ENCODE data around the gene KIRREL3. TPM values are rescaled to one million over a fixed set of nuclear protein-coding genes. Genes with fewer than 3 reads are reported as not detected.

Gene KIRREL3
- total and polyA plus RNA-seq, 2 experiments from 2014 or later: 16.1 to 35.6 TPM

- no peak overlapping the region for H3K27ac ChIP-seq
- H2AFZ ChIP-seq: no peak overlapping the region
- 0 out of 2 replicates have a peak, but pooled peaks cover 3% of the 10 kb centered on the region for H3K79me2 ChIP-seq (ENCODE audit: insufficient read depth)
- DNase-seq: no peak
- H3K4me1 ChIP-seq (ENCODE audit: insufficient read depth): peaks cover 16% of the 10 kb centered on the region
- peaks cover 13% of the 10 kb centered on the region; the same call in 1 of the 2 replicates for H3F3A ChIP-seq (ENCODE audit: insufficient read depth)
- H4K20me1 ChIP-seq (ENCODE audit: insufficient read depth): no peaks in the 10 kb centered on the region
- no peak for TF ChIP-seq EZH2phosphoT487 (IDR thresholded peaks at IDR 0.05; ENCODE audit: insufficient read depth, low read depth)
- TF ChIP-seq EZH2 (IDR thresholded peaks at IDR 0.05; ENCODE audit: insufficient read depth, poor library complexity, severe bottlenecking): no peak
- WGBS, 2 experiments (ENCODE audit: low coverage in 1 of 2, low lambda C conversion rate in 2 of 2, missing lambda C conversion rate in 2 of 2): 66 to 79% methylated on average over 1 of the region's 1 CpG
- H3K4me2 ChIP-seq (ENCODE audit: unreplicated experiment): no peak overlapping the region
- no peaks in the 10 kb centered on the region for H3K9me2 ChIP-seq (ENCODE audit: insufficient read depth)
- H3K36me3 ChIP-seq (ENCODE audit: low read depth): 0 out of 2 replicates have a peak, but pooled peaks cover 3% of the 10 kb centered on the region
- H3K4me3 ChIP-seq: no peak overlapping the region
- H3K9ac ChIP-seq: no peak overlapping the region
- in situ Hi-C loops (cut with MboI): no loop called here
- H3K9me3 ChIP-seq (ENCODE audit: low read depth): no peaks in the 10 kb centered on the region
- no peaks in the 10 kb centered on the region for H3K27me3 ChIP-seq (replicated peaks; ENCODE audit: insufficient read depth)
Observed at GRCh38 chr11:126821827-126822226, 178.7 kb downstream of the KIRREL3 start.

GRCh38 chr11:126819194-126819593, 181.4 kb downstream of the KIRREL3 start:
- Histone ChIP-seq H3K79me2 (ENCODE audit: insufficient read depth) (0 out of 2 replicates have a peak, but pooled peaks cover 8% of the 10 kb centered on the region), H3K4me2 (ENCODE audit: unreplicated experiment) (no peak overlapping the region), H4K20me1 (ENCODE audit: insufficient read depth) (no peaks in the 10 kb centered on the region), H3K9me3 (ENCODE audit: low read depth) (no peaks in the 10 kb centered on the region), H3K27me3 (replicated peaks; ENCODE audit: insufficient read depth) (no peaks in the 10 kb centered on the region), H3K27ac (no peak overlapping the region), H2AFZ (no peak overlapping the region), H3K4me3 (no peak overlapping the region), H3K9me2 (ENCODE audit: insufficient read depth) (no peaks in the 10 kb centered on the region), H3F3A (ENCODE audit: insufficient read depth) (peaks cover 25% of the 10 kb centered on the region; the same call in 1 of the 2 replicates), H3K9ac (no peak overlapping the region), H3K4me1 (ENCODE audit: insufficient read depth) (peaks cover 37% of the 10 kb centered on the region), H3K36me3 (ENCODE audit: low read depth) (0 out of 2 replicates have a peak, but pooled peaks cover 3% of the 10 kb centered on the region)
- TF ChIP-seq EZH2 (IDR thresholded peaks at IDR 0.05; ENCODE audit: insufficient read depth, poor library complexity, severe bottlenecking) (no peak), EZH2phosphoT487 (IDR thresholded peaks at IDR 0.05; ENCODE audit: insufficient read depth, low read depth) (no peak)
- in situ Hi-C loops (cut with MboI): no loop called here
- no peak for DNase-seq
- WGBS, 2 experiments (ENCODE audit: low coverage in 1 of 2, low lambda C conversion rate in 2 of 2, missing lambda C conversion rate in 2 of 2): 94 to 98% methylated on average over 7 to 10 of the region's 10 CpGs

- Histone ChIP-seq H3K9me3 (ENCODE audit: low read depth) (no peaks in the 10 kb centered on the region), H3K27ac (peak overlapping the region; percentile 29), H3K4me1 (ENCODE audit: insufficient read depth) (peaks cover 37% of the 10 kb centered on the region), H3K79me2 (ENCODE audit: insufficient read depth) (peaks cover 14% of the 10 kb centered on the region; the same call in 1 of the 2 replicates), H4K20me1 (ENCODE audit: insufficient read depth) (no peaks in the 10 kb centered on the region), H3F3A (ENCODE audit: insufficient read depth) (peaks cover 25% of the 10 kb centered on the region; the same call in 1 of the 2 replicates), H3K4me3 (no peak overlapping the region), H3K36me3 (ENCODE audit: low read depth) (0 out of 2 replicates have a peak, but pooled peaks cover 3% of the 10 kb centered on the region), H3K27me3 (replicated peaks; ENCODE audit: insufficient read depth) (no peaks in the 10 kb centered on the region), H2AFZ (no peak overlapping the region), H3K9ac (no peak overlapping the region), H3K4me2 (ENCODE audit: unreplicated experiment) (peak overlapping the region; percentile 15), H3K9me2 (ENCODE audit: insufficient read depth) (no peaks in the 10 kb centered on the region)
- peak; percentile 18 for DNase-seq
- WGBS, 2 experiments (ENCODE audit: low coverage in 1 of 2, low lambda C conversion rate in 2 of 2, missing lambda C conversion rate in 2 of 2): 23 to 31% methylated on average over 11 of the region's 11 CpGs
- in situ Hi-C loops (cut with MboI): no loop called here
- TF ChIP-seq EZH2 (IDR thresholded peaks at IDR 0.05; ENCODE audit: insufficient read depth, poor library complexity, severe bottlenecking) (no peak), EZH2phosphoT487 (IDR thresholded peaks at IDR 0.05; ENCODE audit: insufficient read depth, low read depth) (no peak)
Observed at GRCh38 chr11:126817523-126818450, 182.8 kb downstream of the KIRREL3 start.

GRCh38 chr11:126817096-126817495, 183.5 kb downstream of the KIRREL3 start:
- peak; percentile 36; the same call in 1 of the 2 replicates for TF ChIP-seq EZH2phosphoT487 (IDR thresholded peaks at IDR 0.05; ENCODE audit: insufficient read depth, low read depth)
- no peak for TF ChIP-seq EZH2 (IDR thresholded peaks at IDR 0.05; ENCODE audit: insufficient read depth, poor library complexity, severe bottlenecking)
- peaks cover 37% of the 10 kb centered on the region for H3K4me1 ChIP-seq (ENCODE audit: insufficient read depth)
- no peaks in the 10 kb centered on the region for H3K9me2 ChIP-seq (ENCODE audit: insufficient read depth)
- DNase-seq: peak; percentile 74
- H3K4me2 ChIP-seq (ENCODE audit: unreplicated experiment): peak overlapping the region; percentile 15
- in situ Hi-C loops (cut with MboI): no loop called here
- H3K9ac ChIP-seq: no peak overlapping the region
- H3K79me2 ChIP-seq (ENCODE audit: insufficient read depth): peaks cover 20% of the 10 kb centered on the region; the same call in 1 of the 2 replicates
- H3K27me3 ChIP-seq (replicated peaks; ENCODE audit: insufficient read depth): no peaks in the 10 kb centered on the region
- H2AFZ ChIP-seq: no peak overlapping the region
- peak overlapping the region; percentile 29 for H3K27ac ChIP-seq
- H3K36me3 ChIP-seq (ENCODE audit: low read depth): 0 out of 2 replicates have a peak, but pooled peaks cover 3% of the 10 kb centered on the region
- H3F3A ChIP-seq (ENCODE audit: insufficient read depth): peaks cover 25% of the 10 kb centered on the region; the same call in 1 of the 2 replicates
- H3K9me3 ChIP-seq (ENCODE audit: low read depth): no peaks in the 10 kb centered on the region
- WGBS, 2 experiments (ENCODE audit: low coverage in 1 of 2, low lambda C conversion rate in 2 of 2, missing lambda C conversion rate in 2 of 2): 7 to 21% methylated on average over 1 of the region's 1 CpG
- H4K20me1 ChIP-seq (ENCODE audit: insufficient read depth): no peaks in the 10 kb centered on the region
- no peak overlapping the region for H3K4me3 ChIP-seq
